Endothelial cell of umbilical vein (primary cell): ENCODE results near the gene UBXN2A. TPM values are rescaled to one million over a fixed set of nuclear protein-coding genes. Genes with fewer than 3 reads are reported as not detected.

Experiments
- BruUV-seq: library from RNA; stranded (reverse); fragments of 400-500 nt; replicated peaks from 2 replicates; lab custom pipeline; 2021; lab: Mats Ljungman, UMichigan
- CTCF ChIA-PET: fragments of 300-600, 350-600 bp; sonication (Branson Sonifier 250); formaldehyde crosslinking; loops from one replicate; lab custom pipeline; 2021; ENCODE audit warnings: antibody characterized with exemption, inconsistent platforms; lab: Charles Lee
- POLR2A ChIA-PET: fragments of 300-600, 350-600 bp; sonication (Branson Sonifier 250); formaldehyde crosslinking; loops from one replicate; lab custom pipeline; 2021; ENCODE audit warnings: antibody characterized with exemption, inconsistent platforms; lab: Charles Lee
- DNase-seq: peaks from one replicate; pipeline ENCODE4 v3.0.0-alpha.2; 2011; ENCODE audit warnings: low read depth, low spot score
- FAIRE-seq: peaks from 2 replicates; lab custom pipeline; 2011; peaks lifted over from hg19 to GRCh38; lab: Jason Lieb, UNC
- H2AFZ ChIP-seq: 2 replicates; pipeline ENCODE4 v1.6.0; 2012; ENCODE audit warnings: low read depth, low read length, control low read depth, inconsistent platforms
- H3K27ac ChIP-seq: 2 replicates; pipeline ENCODE4 v1.5.1; 2011; ENCODE audit warnings: low read depth, mild to moderate bottlenecking, control low read depth, low read length, moderate library complexity; ENCODE audit not compliant: insufficient read depth
- H3K27me3 ChIP-seq, 2 experiments: 2 replicates each; pipeline versions ENCODE4 v1.6.0 to v1.6.1; 2011; ENCODE audit warnings: low read length in 2 of 2, mixed read lengths in 1 of 2; ENCODE audit not compliant: control insufficient read depth in 2 of 2, insufficient read depth in 2 of 2
- H3K36me3 ChIP-seq, 2 experiments: 2 replicates in 1 of 2; 3 replicates in 1 of 2; pipeline ENCODE4 v1.5.1; 2011; ENCODE audit warnings: low read length in 2 of 2, mild to moderate bottlenecking in 1 of 2, moderate library complexity in 1 of 2; ENCODE audit not compliant: control insufficient read depth in 2 of 2, insufficient read depth in 2 of 2; ENCODE audit errors: extremely low read depth in 1 of 2
- H3K4me1 ChIP-seq: 3 replicates; pipeline ENCODE4 v1.5.1; 2011; ENCODE audit warnings: mild to moderate bottlenecking, low read length; ENCODE audit not compliant: control insufficient read depth, insufficient read depth; ENCODE audit errors: extremely low read depth
- H3K4me2 ChIP-seq: 2 replicates; pipeline ENCODE4 v1.6.1; 2011; ENCODE audit warnings: low read length, control low read depth, mixed read lengths; ENCODE audit not compliant: insufficient read depth
- H3K4me3 ChIP-seq, 3 experiments: fragments of 200-600 bp in 1 of 3; sonication (generic), shearing (Covaris generic) in 1 of 3; replicated peaks in 1 of 3; 2 replicates each; pipeline ENCODE4 v1.5.1; 2011 to 2016; ENCODE audit warnings: control low read depth in 3 of 3, low read length in 3 of 3, mild to moderate bottlenecking in 2 of 3, inconsistent platforms in 1 of 3, low read depth in 1 of 3, moderate library complexity in 1 of 3; ENCODE audit not compliant: insufficient read depth in 1 of 3
- H3K79me2 ChIP-seq: 2 replicates; pipeline ENCODE4 v1.6.0; 2012; ENCODE audit warnings: low read length, inconsistent platforms; ENCODE audit not compliant: control insufficient read depth, insufficient read depth
- H3K9ac ChIP-seq: replicated peaks from 2 replicates; pipeline ENCODE3; 2011; ENCODE audit warnings: low read length, control low read depth; ENCODE audit not compliant: insufficient read depth; ENCODE audit errors: extremely low read depth
- H3K9me1 ChIP-seq: replicated peaks from 3 replicates; pipeline ENCODE4 v1.6.0; 2011; ENCODE audit warnings: mild to moderate bottlenecking, low read length; ENCODE audit not compliant: control insufficient read depth, insufficient read depth; ENCODE audit errors: extremely low read depth
- H3K9me3 ChIP-seq: replicated peaks from 2 replicates; pipeline ENCODE4 v1.5.1; 2012; ENCODE audit warnings: low read length, inconsistent platforms; ENCODE audit not compliant: control insufficient read depth, insufficient read depth
- H4K20me1 ChIP-seq: replicated peaks from 2 replicates; pipeline ENCODE3; 2011; ENCODE audit warnings: mild to moderate bottlenecking, low read length; ENCODE audit not compliant: control insufficient read depth, insufficient read depth; ENCODE audit errors: extremely low read depth
- EZH2 ChIP-seq: IDR thresholded peaks from 2 replicates; pipeline ENCODE4 v1.6.1; 2012; ENCODE audit warnings: borderline replicate concordance, low read depth, mild to moderate bottlenecking, moderate library complexity, low read length, inconsistent platforms; ENCODE audit not compliant: severe bottlenecking
- FOS ChIP-seq: IDR thresholded peaks from 2 replicates; pipeline ENCODE4 v1.6.1; 2011; ENCODE audit warnings: mild to moderate bottlenecking, low read length, moderate library complexity, borderline replicate concordance; ENCODE audit not compliant: insufficient read depth
- GATA2 ChIP-seq: IDR thresholded peaks from 2 replicates; pipeline ENCODE4 v1.7.0; 2011; ENCODE audit warnings: low read depth, mild to moderate bottlenecking, moderate library complexity, mixed read lengths, low read length; ENCODE audit not compliant: insufficient read length, insufficient read depth
- JUN ChIP-seq: IDR thresholded peaks from 2 replicates; pipeline ENCODE4 v1.6.1; 2011; ENCODE audit warnings: borderline replicate concordance, low read depth; ENCODE audit not compliant: insufficient read length, insufficient read depth
- MAX ChIP-seq: IDR thresholded peaks from 2 replicates; pipeline ENCODE4 v1.6.1; 2011; ENCODE audit not compliant: insufficient read depth, insufficient read length
- MYC ChIP-seq: IDR thresholded peaks from one replicate; pipeline ENCODE4 v1.6.1; 2011; ENCODE audit warnings: mild to moderate bottlenecking, low read depth, low read length
- POLR2A ChIP-seq: IDR thresholded peaks from 2 replicates; pipeline ENCODE4 v1.6.1; 2012; ENCODE audit warnings: low read depth, mild to moderate bottlenecking, control low read depth, low read length
- POLR2AphosphoS5 ChIP-seq: IDR thresholded peaks from 2 replicates; pipeline ENCODE4 v1.6.1; 2012; ENCODE audit warnings: low read depth, mild to moderate bottlenecking, control low read depth, low read length, moderate library complexity; ENCODE audit not compliant: insufficient read depth
- dilution Hi-C: fragments of 300-500 bp; cut with MboI; formaldehyde crosslinking; loops from one replicate; pipeline ENCODE4 v1.15.0; 2019; ENCODE audit warnings: low sequenced_read_pairs; ENCODE audit not compliant: extremely low pct_ligation_motif_present
- intact Hi-C: fragments of 100-400 bp; cut with micrococcal nuclease; formaldehyde crosslinking; loops from one replicate; pipeline ENCODE4 v1.10.0; 2022
- polyA plus RNA-seq, 4 experiments: library from polyadenylated mRNA; depleted of rRNA in 3 of 4; stranded (reverse) in 3 of 4; unstranded in 1 of 4; fragments of >200 nt; gene quantifications; 2 replicates each; pipeline versions ENCODE4 v1.2.1 to v1.2.3, GENCODE V29; 2011 to 2012; ENCODE audit warnings: missing spikeins in 1 of 4
- total RNA-seq: library from RNA; stranded (reverse); gene quantifications from 2 replicates; pipeline ENCODE4 v1.2.3, GENCODE V29; 2021
- TF ChIP-seq, protein P1 (sequence below), 2 donors: IDR thresholded peaks; 1 replicate in 1 of 2; 2 replicates in 1 of 2; pipeline ENCODE4 v1.5.1; 2011; ENCODE audit warnings: low read length in 2 of 2, mild to moderate bottlenecking in 2 of 2, moderate library complexity in 2 of 2, control low read depth in 1 of 2, inconsistent platforms in 1 of 2, low read depth in 1 of 2; ENCODE audit not compliant: insufficient read depth in 1 of 2; ENCODE audit errors: extremely low read depth in 1 of 2

The UBXN2A gene
- total and polyA plus RNA-seq, 2 donors (not counting 3 experiments of a cell fraction or from before 2014, with no cell fraction given), result 3.6 to 19.0 TPM

DNA sequence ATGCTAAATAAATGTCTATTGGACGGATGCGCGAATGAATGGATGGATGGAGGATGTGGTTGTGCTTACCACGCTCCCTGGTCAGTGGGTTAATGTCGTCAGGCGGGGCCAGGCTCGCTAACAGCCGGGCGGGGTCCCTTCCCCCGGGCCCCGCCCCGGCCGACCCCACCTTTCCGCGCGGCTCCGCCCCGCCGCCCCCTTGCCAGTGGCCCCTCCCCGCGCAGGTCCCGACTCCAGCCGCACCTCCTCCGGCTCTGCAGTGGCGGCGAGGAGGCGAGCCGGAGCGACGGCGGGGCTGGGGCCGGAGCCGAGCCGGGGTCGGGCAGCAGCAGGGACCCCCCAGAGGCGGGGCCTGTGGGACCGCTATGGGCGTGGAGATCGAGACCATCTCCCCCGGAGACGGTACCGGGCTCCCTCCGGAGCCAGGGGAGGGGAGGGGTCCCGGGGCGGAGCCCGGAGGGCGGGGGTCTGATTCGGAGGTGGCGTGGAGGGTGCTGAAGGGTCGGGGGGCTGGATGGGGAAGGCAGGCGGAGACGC is 109.3 kb downstream of the UBXN2A start, which contains the start of gene FKBP1B:
TSS of gene FKBP1B (plus strand) at position 257 of the 537 bp plus-strand sequence. CDS start at position 366, 109 bp downstream.
- peak within 1 kb of the TSS; percentile 77 for H2AFZ ChIP-seq
- H3K9me3 ChIP-seq, result no peaks in the 10 kb centered on the region
- ChIA-PET CTCF (interaction anchor here (0.8 to 2.7 kb wide), 3 partner anchors 35 to 225 kb away, joined by 4 to 8 read pairs (median 5); partner anchors contain the start of genes ATAD2B and TP53I3), POLR2A (interaction anchor here (0.6 kb wide), 1 partner anchor 117 kb away, joined by 4 read pairs; no protein-coding TSS in a partner anchor)
- TF ChIP-seq MAX (no peak), MYC (peak; percentile 9), EZH2 (no peak), POLR2A (peak; percentile 64), JUN (no peak), POLR2AphosphoS5 (peak; percentile 38), FOS (no peak), GATA2 (no peak)
- TF ChIP-seq, protein P1, sequence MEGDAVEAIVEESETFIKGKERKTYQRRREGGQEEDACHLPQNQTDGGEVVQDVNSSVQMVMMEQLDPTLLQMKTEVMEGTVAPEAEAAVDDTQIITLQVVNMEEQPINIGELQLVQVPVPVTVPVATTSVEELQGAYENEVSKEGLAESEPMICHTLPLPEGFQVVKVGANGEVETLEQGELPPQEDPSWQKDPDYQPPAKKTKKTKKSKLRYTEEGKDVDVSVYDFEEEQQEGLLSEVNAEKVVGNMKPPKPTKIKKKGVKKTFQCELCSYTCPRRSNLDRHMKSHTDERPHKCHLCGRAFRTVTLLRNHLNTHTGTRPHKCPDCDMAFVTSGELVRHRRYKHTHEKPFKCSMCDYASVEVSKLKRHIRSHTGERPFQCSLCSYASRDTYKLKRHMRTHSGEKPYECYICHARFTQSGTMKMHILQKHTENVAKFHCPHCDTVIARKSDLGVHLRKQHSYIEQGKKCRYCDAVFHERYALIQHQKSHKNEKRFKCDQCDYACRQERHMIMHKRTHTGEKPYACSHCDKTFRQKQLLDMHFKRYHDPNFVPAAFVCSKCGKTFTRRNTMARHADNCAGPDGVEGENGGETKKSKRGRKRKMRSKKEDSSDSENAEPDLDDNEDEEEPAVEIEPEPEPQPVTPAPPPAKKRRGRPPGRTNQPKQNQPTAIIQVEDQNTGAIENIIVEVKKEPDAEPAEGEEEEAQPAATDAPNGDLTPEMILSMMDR (IDR thresholded peaks at IDR 0.05; ENCODE audit: extremely low read depth in 1 of 2, insufficient read depth in 1 of 2, low read depth in 1 of 2, low read length in 2 of 2), result no peak
- peak within 1 kb of the TSS; percentile 64 for H3K9ac ChIP-seq
- H3K36me3 ChIP-seq, result no peaks in the 10 kb centered on the region
- DNase-seq, result peak; percentile 47
- H3K4me3 ChIP-seq, result peak within 1 kb of the TSS; percentile 75 to 93 (median 77)
- FAIRE-seq, result peak; percentile 63
- dilution Hi-C loops (no loop called here), intact Hi-C loops (no loop called here)
- H3K4me2 ChIP-seq, result peak within 1 kb of the TSS; percentile 60
- H3K79me2 ChIP-seq, result peaks cover 16% of the 10 kb centered on the region
- H4K20me1 ChIP-seq, result no peaks in the 10 kb centered on the region
- no peak within 1 kb of the TSS for H3K27ac ChIP-seq
- no peaks in the 10 kb centered on the region for H3K27me3 ChIP-seq
- peaks cover 23% of the 10 kb centered on the region for H3K4me1 ChIP-seq
- BruUV-seq, result no TSS peak
- H3K9me1 ChIP-seq, result no peaks in the 10 kb centered on the region
